Cerebellar nuclear complex (tissue), 1 donor: Measurements from ENCODE around the gene CDK9.
"Not testable (repeated sequence)": the region's sequence is repeated elsewhere in the genome, so short reads cannot be mapped to it uniquely, and the experiment has no call there.

Source experiments
- DNase-seq, 2 experiments: peaks; one replicate each; lab custom pipeline; 2025; lab: John Stamatoyannopoulos, UW

The CDK9 gene

GRCh38 chr9:127826253-127826913 lies 40.5 kb downstream of the CDK9 start:
- DNase-seq, result no peak

DNA sequence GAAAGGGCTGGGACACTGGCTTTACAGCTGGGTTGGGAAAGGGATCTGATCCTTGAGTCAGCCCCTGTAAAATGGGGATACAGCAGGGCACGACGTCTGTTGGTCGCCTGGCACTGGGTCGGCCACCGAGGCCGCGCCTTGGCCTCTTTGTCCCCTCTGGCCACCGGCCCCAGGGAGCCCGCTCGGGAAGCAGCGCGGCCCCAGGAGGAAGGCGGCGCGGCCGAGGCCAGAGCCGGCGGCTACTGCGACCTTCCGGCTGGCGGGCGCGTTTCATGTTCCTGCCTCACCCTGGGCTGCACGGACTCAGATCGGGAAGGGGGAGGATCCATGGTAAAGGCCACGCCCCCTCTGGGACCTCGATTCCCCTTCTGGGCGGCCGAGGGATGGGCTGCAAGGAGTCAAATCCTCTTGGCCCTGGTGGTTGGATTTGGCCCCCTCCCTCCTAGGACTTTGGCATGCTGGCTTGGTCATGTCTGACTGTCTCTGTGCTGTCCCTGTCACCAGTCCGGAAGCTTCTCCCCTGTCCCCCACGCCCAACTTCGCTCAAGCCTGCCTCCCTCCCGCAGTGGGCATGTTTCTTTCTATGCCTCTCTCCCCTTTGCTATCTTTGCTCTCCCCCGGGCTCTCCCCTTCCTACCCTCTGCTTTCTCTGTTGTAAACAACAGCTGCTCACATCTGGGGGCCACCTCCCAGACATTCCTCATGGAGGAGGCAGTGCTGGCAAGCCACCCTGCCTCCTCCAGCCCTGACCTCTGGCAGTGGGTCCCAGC lies 42.6 kb downstream of the CDK9 start:
- no peak for DNase-seq

- DNase-seq, result no peak
Observed at GRCh38 chr9:127829205-127829906, 43.5 kb downstream of the CDK9 start.

GRCh38 chr9:127832248-127832647 lies 46.4 kb downstream of the CDK9 start:
- no peak for DNase-seq

DNA sequence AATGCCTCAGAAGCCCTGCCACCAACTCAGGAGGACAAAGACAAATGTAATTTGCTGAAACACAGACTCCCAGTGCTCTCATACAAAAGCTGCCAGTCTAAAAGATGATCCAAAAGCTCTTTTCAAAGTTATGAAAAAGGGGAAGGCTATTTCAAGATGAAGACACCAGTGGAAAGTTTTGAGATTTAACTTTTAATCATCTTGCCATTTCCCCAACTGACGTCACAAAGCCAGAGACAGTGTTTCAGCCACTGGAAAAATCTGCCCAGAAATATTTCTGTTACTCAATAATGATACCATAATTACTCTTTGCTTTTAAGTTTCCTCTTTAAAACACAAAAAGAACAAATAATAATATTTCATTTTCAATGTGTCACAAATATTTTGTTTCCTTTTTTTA lies 47.7 kb downstream of the CDK9 start:
- DNase-seq, result no peak

GRCh38 chr9:127835991-127836516 lies 50.2 kb downstream of the CDK9 start:
- no peak for DNase-seq

DNA sequence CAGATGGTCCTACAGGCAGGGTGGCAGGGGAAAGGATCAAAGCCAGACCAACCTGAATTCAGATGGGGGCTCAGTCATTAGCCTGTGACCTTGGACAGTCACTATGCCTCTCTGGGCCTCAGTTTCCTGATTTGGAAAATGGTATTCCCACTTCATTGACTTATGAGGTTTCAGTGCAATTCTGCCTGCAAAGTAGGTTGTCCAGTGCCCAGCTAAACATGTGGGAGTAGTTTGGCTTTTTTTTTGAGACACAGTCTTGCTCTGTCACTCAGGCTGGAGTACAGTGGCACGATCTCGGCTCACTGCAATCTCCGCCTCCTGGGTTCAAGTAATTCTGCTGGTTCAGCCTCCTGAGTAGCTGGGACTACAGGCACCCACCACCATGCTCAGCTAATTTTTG lies 50.7 kb downstream of the CDK9 start:
- DNase-seq, result not testable (repeated sequence)

DNA sequence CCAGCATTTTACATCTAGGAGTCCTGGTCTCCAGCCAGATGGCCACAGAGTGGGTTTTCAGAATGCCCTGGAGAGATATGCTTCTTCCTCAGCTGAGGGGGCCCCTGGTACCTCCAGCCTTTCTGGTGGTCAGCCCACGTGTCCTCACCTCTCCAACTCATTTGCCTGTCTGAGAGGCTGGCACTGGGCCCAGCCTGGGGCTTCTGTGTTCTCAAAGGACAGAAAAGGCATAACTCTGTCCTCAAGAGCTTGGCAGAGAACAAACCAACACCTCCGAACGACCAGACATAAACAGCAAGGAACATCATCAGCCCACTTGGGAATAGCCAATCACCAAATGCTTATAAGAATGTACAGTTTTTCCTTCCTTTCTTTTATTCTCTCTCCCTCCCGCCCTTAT lies 51.5 kb downstream of the CDK9 start:
- DNase-seq, result no peak

- no peak for DNase-seq
Observed at GRCh38 chr9:127838375-127839078, 52.7 kb downstream of the CDK9 start.
